ENCODE data around the gene GSK3B.
"Not testable (repeated sequence)": the region's sequence is repeated elsewhere in the genome, so short reads cannot be mapped to it uniquely, and the experiment has no call there.

The GSK3B gene

GRCh38 chr3:119939077-119939476 lies 155.2 kb downstream of the GSK3B start:
- DNase-seq = no peak

DNA sequence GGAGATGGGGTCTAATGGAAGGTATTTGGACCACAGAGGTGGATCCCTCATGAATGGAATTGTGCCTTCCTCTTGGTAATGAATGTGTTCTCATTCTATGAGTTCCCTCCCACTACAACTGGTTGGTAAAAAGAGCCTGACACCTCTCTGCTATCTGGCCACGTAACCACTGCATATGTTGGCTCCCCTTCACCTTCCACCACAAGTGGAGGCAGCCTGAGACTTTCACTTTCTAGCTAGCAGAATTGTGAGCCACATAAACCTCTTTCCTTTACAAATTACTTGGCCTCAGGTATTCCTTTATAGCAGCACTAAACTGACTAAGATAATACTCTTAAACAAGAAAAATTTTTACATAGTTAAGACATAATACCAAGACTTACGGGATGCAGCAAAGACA lies 157.0 kb downstream of the GSK3B start:
- no peak for DNase-seq

DNA sequence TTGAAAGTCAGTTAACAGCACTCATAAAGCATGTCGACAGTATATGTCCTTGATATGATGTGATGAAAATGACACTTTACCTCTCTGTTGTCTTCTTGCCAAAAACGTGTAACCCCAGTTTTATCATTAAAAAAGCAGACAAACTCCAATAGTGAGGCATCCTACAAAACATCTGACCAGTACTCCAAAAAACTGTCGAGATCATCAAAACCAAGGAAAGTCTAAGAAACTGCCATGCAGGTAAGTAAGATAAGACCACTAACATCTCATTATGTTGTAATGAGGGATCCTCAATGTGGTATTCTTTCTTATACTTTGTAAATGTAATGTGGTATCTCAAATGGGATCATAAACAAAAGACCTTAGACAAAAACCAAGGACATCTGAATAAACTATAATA lies 160.0 kb downstream of the GSK3B start:
- DNase-seq = no peak

GRCh38 chr3:119933207-119933606 lies 161.0 kb downstream of the GSK3B start:
- no peak for DNase-seq

GRCh38 chr3:119930286-119930685 lies 164.0 kb downstream of the GSK3B start:
- no peak for DNase-seq

GRCh38 chr3:119927190-119927589 lies 167.1 kb downstream of the GSK3B start:
- no peak for DNase-seq

DNA sequence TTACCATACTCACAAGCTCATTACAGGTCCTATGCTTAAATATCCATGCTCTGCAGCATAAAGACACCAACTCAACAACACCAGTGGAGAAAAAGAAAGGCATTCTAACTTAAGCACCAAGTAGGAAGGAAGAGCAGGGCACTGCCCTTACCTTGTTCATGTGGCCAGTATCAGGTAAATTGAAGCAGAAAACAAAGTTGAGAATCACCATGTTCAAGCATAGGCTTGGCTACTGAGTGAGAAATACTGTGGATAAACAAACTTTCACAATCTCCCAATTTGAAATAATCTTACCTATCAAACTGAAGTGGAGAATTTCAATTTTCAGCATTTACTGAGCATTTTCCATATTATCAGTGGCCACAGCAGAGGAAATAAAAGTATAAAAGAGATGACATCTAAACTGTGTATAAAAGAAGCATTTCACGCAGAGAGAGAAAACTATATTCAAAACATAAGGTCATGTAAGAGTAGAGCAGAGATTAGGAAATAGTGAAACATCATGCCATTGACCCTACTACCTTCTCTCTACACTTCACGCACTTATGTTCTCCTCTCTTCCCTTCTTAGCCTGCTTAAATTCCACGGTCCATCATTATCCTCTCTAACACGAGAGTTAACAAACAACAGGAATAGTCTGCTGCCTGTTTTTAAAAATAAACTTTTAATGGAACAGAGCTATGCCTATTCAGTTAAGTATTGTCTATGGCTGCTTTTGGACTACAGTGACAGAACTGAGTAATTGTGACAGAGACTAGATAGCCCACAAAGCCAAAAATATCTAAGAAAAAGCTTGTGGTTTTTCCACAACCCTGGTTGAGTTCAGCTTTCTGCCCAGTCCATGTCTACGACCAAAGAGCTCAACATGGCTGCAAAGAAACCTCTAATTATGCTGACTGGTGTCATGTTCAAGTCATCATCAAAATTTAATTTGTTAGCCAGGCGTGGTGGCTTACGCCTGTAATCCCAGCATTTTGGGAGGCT lies 169.8 kb downstream of the GSK3B start:
- DNase-seq = no peak

- no peak for DNase-seq
These were observed 175.0 kb downstream of the GSK3B start for GRCh38 chr3:119918992-119919933.

GRCh38 chr3:119913021-119913420 lies 181.2 kb downstream of the GSK3B start:
- no peak for DNase-seq

DNA sequence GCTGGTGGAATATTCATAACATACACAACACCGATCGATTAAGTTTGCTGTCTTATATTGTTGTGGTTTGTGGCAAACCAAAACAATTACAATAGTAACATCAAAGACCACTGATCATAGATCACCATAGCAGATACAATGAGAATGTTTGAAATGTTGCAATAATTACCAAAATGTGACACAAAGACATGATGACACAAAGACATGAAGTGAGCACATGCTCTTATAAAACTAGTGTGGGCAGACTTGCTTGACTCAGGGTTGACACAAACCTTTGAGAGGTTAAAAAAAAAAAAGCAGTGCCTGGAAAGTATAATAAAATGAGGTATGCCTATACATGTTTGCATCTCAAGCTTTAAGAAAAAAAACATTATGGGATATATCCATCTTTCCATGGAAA lies 182.0 kb downstream of the GSK3B start:
- no peak for DNase-seq

DNA sequence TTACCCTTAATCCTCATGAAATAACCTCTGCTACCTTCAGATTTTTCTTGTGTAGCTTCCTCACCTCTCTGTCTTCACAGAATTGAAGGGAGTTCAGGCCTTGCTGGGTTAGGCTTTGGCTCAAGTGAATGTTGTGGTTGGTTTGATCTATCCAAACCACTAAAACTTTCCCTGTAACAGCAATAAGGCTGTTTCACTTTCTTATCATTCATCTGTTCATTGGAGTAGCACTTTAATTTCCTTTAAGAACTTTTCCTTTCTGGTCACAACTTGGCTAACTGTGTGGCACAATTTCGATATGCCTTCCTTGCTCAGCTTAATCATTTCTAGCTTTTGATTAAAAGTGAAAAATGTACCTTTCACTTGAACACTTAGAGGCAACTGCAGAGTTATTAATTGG lies 182.5 kb downstream of the GSK3B start:
- no peak for DNase-seq

GRCh38 chr3:119902061-119902460 lies 192.2 kb downstream of the GSK3B start:
- no peak for DNase-seq

GRCh38 chr3:119901148-119901547 lies 193.1 kb downstream of the GSK3B start:
- DNase-seq = no peak

DNA sequence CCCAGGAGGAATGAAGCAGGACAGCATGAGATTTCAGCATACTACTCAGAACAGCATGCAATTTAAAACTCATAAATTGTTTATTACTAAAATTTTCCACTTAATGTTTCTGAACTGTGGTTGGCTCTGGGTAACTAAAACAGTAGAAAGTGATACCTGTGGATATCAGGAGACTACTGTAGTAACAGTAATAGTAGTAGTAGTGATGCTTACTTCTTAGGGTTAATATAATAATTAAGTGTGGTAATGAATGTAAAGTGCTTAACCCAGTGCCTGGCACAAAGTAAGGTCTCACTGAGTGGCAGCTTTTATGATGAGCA lies 195.1 kb downstream of the GSK3B start:
- DNase-seq = no peak

DNA sequence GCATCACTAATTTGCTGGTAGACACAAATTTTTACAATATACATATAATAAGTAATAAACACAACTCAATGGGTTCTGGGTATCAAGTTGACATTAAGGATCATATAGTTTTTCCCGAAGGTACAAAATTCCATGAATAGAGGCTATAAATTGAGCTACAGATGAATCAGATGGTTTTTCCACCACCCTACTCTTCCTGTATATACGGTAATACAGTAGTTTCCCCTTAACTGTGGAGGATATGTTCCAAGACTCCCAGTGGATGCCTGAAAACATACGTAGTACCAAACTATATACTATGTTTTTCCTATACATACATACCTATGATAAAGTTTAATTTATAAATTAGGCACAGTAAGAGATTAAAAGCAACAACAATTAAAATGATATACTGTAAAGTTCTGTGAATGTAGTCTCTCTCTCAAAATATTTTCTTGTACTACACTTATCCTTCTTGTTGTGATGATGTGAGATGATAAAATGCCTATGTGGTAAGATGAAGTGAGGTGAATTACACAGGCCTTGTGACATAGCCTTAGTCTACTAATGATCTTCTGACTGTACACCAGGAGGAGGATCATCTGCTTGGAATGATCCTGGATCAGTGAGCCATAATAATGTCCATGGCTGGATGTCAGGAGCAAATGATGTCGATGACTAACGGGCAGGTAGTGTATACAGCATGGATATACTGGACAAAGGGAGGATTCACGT lies 195.6 kb downstream of the GSK3B start:
- DNase-seq = no peak

DNA sequence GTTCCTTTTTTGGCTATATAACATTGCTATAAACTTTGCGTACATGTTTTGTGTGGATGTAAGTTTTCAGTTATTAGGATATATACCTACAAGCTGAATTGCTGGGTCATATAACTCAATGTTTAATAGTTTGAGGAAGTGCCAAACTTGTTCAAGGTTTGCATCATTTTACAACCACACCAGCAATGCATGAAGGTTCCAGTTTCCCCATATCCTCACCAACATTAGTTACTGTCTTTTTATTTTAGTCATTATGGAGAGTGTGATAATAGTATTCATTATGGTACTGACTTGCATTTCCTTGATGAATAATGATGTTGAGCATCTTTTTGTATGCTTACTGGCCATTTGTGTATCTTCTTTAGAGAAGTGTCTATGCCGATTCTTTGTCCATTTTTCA lies 200.1 kb downstream of the GSK3B start:
- no peak for DNase-seq

DNA sequence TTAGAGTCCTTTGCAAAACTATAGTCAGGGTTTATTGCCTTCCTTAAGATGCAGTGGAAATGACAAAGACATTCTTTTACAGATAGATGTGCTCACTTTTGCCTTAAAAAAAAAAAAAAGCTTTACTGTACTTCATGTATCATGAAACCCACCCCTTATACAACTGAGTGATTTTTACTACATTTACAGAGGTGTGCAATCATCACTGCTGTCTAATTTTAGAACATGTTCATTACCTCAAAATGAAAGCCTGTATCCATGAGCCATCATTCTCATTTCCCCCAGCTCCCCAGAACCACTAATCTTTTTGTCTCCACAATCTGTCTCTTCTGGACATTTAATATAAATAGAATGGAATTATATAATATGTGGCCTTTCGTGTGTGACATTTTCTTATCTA lies 200.5 kb downstream of the GSK3B start:
- no peak for DNase-seq

DNA sequence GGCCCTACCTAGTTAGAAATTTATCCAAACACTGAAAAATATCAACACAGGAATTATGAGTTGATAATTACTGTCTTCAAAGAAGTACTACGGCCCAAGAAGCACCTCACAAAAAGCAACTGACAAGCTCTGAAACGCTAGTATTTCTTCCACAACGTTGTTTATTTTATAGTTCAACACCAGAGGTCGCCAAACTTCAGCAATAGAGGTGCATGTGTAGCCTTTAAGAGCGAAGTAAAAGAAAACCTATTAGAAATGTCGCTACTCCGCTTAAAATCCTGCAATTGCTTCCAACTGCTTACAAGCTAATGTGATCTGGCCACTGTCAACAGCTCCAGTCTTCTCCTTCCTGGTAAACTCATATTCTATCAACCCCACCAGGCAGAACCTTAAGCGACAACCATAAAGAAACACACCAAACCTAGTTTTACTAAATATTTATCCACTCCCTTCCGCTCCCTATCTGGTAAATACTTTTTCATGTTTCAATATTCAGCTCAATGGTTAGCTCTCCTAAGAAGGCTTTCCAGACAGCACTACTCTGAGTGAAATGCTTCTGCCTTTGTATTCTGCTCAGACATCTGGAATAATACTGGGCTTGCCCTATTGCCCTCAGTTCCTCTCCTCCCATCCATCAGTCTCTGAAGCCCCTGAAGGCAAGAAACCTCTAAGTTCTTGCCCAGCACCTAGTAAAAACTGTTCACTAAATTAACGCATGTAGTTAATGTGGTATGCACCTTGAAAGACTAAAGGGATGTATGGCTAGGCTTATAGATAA lies 202.1 kb downstream of the GSK3B start:
- peak in 22 of 58 donors; percentile 0 to 68 (median 8) for DNase-seq

DNA sequence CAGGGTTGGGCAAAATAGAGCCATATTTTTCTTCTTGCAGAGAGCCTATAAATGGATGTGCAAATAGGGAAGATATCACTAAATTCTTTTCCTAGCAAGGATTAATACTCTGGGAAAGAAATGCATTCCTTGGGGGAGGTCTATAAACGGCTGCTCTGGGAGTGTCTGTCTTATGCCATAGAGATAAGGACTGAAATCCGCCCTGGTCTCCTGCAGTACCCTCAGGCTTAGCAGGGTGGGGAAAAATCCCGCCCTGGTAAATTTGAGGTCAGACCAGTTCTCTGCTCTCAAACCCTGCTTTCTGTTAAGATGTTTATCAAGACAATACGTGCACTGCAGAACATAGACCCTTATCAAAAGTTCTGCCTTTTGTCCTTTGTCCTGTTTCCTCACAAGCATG lies 205.6 kb downstream of the GSK3B start:
- not testable (repeated sequence) for DNase-seq

- DNase-seq = no peak
These were observed 208.3 kb downstream of the GSK3B start for GRCh38 chr3:119885746-119886530.

Data from anterior cingulate cortex (tissue), 58 donors.